ENCODE measurements around the gene SGSM2.

DNA sequence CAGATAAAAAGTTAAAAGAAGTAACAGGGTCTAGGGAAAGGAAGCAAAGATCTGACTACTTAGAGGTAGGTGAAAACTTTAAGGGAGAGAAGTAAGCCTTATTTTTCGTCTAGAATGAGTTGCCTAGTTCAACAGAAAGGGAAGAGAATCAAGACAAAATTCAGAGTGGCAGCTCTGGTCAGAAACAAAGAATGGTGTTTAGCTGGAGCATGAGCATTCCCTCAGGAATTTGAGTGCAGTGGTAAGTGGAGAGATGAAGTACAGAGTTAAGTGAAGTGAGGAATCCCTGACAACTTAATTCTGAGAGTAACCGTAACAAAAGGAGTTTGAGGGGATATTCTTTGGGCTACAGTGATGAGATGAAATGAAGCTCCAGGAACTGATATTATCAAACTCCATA is 45.2 kb upstream of the SGSM2 start:
- TF ChIP-seq, protein P1, sequence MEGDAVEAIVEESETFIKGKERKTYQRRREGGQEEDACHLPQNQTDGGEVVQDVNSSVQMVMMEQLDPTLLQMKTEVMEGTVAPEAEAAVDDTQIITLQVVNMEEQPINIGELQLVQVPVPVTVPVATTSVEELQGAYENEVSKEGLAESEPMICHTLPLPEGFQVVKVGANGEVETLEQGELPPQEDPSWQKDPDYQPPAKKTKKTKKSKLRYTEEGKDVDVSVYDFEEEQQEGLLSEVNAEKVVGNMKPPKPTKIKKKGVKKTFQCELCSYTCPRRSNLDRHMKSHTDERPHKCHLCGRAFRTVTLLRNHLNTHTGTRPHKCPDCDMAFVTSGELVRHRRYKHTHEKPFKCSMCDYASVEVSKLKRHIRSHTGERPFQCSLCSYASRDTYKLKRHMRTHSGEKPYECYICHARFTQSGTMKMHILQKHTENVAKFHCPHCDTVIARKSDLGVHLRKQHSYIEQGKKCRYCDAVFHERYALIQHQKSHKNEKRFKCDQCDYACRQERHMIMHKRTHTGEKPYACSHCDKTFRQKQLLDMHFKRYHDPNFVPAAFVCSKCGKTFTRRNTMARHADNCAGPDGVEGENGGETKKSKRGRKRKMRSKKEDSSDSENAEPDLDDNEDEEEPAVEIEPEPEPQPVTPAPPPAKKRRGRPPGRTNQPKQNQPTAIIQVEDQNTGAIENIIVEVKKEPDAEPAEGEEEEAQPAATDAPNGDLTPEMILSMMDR (IDR thresholded peaks at IDR 0.05) = no peak
- TF ChIP-seq POLR2A (IDR thresholded peaks at IDR 0.05) (no peak), EP300 (IDR thresholded peaks at IDR 0.05) (no peak)
